GM12874 (cell line): Measurements from ENCODE around the gene TNNT2.

Source experiments
- TF ChIP-seq, protein P1 (sequence below): IDR thresholded peaks from 2 replicates; pipeline ENCODE4 v1.5.1; 2011; ENCODE audit warnings: low read depth, mild to moderate bottlenecking, control low read depth, low read length, moderate library complexity; ENCODE audit not compliant: insufficient read depth

The TNNT2 gene

DNA sequence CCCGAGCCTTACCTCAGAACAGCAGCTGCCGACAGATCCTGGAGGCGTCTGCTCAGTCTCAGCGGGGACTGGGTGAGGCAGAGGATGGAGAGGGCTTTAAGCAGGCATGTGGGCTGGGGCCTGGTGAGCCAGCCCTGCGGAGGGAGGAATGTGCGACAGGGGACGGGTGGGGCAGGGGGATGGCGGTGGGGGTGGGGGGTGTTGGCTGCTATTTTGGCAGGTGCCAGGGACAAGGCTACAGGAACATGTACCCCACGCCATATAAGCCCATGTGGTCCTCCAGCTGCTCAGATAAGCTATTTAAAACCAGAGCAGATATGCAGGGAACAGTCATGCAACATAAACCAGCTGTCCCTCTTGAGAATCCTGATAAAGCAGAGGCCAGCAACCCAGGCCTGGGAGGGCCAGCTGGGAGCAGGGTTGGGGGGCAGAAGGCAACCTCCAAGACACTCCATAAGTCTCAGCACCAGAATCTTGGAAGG is at the start of gene TNNT2:
TNNT2 (minus strand) TSS at position 70 of the 482 bp plus-strand sequence. CDS start 4,426 bp downstream, outside the sequence.
- TF ChIP-seq, protein P1, sequence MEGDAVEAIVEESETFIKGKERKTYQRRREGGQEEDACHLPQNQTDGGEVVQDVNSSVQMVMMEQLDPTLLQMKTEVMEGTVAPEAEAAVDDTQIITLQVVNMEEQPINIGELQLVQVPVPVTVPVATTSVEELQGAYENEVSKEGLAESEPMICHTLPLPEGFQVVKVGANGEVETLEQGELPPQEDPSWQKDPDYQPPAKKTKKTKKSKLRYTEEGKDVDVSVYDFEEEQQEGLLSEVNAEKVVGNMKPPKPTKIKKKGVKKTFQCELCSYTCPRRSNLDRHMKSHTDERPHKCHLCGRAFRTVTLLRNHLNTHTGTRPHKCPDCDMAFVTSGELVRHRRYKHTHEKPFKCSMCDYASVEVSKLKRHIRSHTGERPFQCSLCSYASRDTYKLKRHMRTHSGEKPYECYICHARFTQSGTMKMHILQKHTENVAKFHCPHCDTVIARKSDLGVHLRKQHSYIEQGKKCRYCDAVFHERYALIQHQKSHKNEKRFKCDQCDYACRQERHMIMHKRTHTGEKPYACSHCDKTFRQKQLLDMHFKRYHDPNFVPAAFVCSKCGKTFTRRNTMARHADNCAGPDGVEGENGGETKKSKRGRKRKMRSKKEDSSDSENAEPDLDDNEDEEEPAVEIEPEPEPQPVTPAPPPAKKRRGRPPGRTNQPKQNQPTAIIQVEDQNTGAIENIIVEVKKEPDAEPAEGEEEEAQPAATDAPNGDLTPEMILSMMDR: no peak

DNA sequence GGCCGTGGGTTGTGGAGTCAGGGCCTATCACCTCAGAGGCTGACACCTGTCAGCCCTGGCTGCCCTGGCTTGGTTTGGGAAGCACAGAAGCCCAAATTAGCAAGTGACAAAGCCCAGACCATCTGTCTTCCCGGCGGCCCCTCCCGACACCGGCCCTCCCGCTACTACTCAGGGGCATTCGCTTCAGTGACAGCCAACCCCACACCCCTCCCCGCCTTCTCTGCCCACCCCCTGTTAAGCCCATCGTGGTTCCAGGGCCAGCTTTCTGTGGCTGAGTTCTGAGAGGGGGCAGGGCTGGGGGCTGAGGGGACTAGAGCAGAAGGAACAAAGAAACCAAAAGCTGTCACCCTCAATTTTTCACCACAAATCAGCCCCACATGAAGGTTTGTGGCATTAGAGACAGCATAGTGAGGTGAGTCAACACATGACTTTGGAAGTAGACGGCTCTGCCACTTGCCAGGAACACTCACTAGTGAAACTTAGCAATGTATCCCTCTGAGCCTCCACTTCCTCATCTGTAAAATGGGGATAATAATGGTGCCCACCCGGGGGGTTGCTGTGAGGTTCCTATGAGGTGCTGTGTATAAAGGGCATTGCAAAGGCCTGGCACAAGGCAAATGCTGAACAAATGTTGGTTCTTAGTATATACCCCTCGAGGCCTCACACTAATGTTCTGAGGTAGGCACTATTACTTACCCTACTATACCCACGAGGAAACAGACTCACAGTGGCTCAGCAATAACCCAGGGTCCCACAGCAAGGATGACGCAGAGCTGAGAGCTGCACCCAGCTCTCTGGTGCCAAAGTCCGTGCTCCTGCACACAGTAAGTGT is 49.2 kb upstream of the TNNT2 start:
- TF ChIP-seq, protein P1: no peak

DNA sequence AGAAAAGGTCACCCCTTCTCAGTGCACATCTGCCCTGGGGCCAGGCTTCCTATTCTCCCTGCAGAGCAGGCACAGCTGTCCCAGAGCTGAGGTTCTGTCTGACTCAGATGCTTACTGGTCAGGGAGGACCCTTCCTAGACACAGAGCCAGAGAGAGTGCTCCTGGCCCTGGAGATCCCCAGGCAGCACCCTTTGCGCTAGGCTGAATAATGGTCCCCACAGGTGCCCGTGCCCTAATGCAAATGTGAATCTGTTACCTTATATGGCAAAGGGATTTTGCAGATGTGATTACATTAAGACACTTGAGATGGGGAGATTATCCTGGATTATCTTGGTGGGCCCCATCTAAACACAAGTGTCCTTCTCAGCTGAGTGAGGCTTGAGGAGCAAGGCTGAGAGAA is 46.7 kb upstream of the TNNT2 start:
- TF ChIP-seq, protein P1: no peak

DNA sequence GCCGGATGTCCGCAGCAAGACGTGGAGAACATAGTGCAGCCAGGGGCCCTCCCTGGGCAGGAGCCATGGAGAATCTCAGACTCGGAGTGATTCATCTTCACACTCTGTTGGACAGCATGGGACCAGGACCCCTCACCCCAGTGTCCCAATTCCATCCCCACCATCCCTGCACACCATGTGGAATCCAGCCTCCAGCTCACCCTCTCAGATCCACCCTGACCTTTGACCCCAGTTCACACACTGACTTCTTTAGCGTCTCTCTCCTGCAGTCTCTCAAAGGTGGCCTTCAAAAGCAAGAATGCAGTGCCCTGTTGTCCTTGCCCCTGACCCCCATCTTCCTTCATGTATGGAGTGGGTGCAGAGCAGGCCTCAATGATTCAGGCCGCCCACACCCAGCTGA is 46.2 kb upstream of the TNNT2 start:
- TF ChIP-seq, protein P1: no peak

GRCh38 chr1:201422436-201423030 is 45.1 kb upstream of the TNNT2 start:
- TF ChIP-seq, protein P1: no peak

DNA sequence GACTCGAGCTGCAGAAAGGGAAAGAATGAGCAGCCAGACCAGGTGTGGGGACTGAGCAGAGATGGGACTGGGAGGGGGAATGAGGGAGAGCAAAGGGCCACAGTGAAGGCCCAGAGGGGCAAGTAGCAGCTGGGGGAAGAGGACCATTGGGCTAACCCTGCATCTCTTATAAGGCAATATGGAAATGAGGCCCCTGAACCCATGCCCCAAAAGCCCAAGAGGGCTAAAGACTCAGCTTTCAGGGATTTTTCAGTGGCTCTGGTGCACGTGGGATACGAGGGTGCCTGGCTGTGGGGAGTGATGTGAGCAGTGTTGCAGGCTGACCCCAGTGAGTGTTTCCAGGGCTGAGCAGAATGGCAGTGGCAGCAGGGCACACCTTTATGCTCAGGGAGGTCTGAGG is 44.5 kb upstream of the TNNT2 start:
- TF ChIP-seq, protein P1: no peak

- TF ChIP-seq, protein P1: no peak
These were observed 43.6 kb upstream of the TNNT2 start for GRCh38 chr1:201421041-201421440.
